Measurements from ENCODE around the gene GNG7.

DNA sequence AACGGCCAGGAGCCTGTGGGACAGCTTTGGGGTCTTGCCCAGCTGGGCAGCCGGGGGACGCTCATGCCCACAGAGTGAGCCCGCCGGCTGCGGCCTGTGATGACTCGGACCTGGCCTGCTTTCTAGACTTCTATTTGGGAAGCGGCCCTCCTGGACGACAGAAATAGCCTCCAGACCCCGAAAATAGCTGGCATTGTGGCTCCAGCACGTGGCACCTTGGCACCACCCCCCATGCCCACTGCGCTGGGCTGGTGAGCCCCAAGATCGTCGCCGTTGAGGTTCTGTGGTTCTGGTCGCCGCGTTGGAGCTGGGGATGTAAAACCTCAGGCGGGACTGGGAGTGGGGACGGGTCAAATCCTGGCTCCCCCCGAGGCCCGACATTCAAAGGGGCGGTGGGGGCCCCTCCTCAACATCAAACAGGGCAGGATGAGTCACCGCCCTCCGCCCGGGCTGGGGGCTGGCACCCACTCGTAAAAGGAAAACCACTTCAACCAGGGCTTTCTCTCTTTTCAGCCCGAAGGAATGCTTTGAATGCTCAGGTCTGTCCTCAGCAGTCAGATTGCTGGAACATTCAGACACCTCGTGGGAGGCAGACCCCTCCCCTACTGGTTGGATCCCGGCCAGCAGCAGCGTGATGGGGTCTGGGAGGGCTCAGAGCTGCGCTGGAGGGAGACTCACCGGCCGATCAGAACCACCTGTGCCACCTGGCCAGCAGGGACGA lies 184.5 kb downstream of the GNG7 start:
- no peak for TF ChIP-seq POLR2AphosphoS5 (IDR thresholded peaks at IDR 0.05; ENCODE audit: borderline replicate concordance, low read depth, low read length)
- no peak for TF ChIP-seq EZH2 (IDR thresholded peaks at IDR 0.05)
